Astrocyte of the cerebellum (primary cell): ENCODE results near the gene ARHGEF37.
A peak's percentile ranks its signal among the peaks of the same experiment; 100 is the strongest.

Experiments
- DNase-seq: peaks from one replicate; pipeline ENCODE4 v3.0.0-alpha.2; 2011; ENCODE audit warnings: low read depth
- H3K4me3 ChIP-seq: 2 replicates; pipeline ENCODE4 v1.5.1; 2011; ENCODE audit warnings: mild to moderate bottlenecking, low read depth, low read length, moderate library complexity
- CTCF ChIP-seq: IDR thresholded peaks from 2 replicates; pipeline ENCODE4 v1.5.1; 2012; ENCODE audit warnings: low read length, low read depth, moderate library complexity, mild to moderate bottlenecking; ENCODE audit errors: missing control alignments
- in situ Hi-C: cut with HindIII; loops from 2 replicates; pipeline ENCODE4 v1.10.0; 2017; ENCODE audit warnings: low sequenced_read_pairs

ARHGEF37 gene

GRCh38 chr5:149614034-149614907, 33.0 kb downstream of the ARHGEF37 start:
- TF ChIP-seq CTCF, result no peak
- in situ Hi-C loops, result no loop called here

GRCh38 chr5:149615976-149616375, 34.7 kb downstream of the ARHGEF37 start:
- in situ Hi-C loops, result no loop called here
- DNase-seq, result no peak
- no peak for TF ChIP-seq CTCF
- no peak overlapping the region for H3K4me3 ChIP-seq

More at GRCh38 chr5:149614034-149614907, 33.0 kb downstream of the ARHGEF37 start:
- DNase-seq, result no peak
- H3K4me3 ChIP-seq, result no peak overlapping the region

GRCh38 chr5:149616727-149617285, 35.5 kb downstream of the ARHGEF37 start:
- no peak for DNase-seq
- no peak overlapping the region for H3K4me3 ChIP-seq

GRCh38 chr5:149617760-149618306, 36.5 kb downstream of the ARHGEF37 start:
- no peak overlapping the region for H3K4me3 ChIP-seq
- no peak for TF ChIP-seq CTCF
- in situ Hi-C loops, result no loop called here
- DNase-seq, result no peak

More at GRCh38 chr5:149616727-149617285, 35.5 kb downstream of the ARHGEF37 start:
- in situ Hi-C loops, result no loop called here
- TF ChIP-seq CTCF, result no peak

GRCh38 chr5:149618581-149619248, 37.4 kb downstream of the ARHGEF37 start:
- peak; percentile 45 for DNase-seq
- TF ChIP-seq CTCF, result peak; percentile 76
- no peak overlapping the region for H3K4me3 ChIP-seq
- in situ Hi-C loops, result no loop called here

- no peak overlapping the region for H3K4me3 ChIP-seq
- no peak for DNase-seq
- in situ Hi-C loops, result loop anchor here (5.0 kb wide), 2 partner anchors 46 to 191 kb away; no protein-coding TSS in a partner anchor
- TF ChIP-seq CTCF, result no peak
Observed at GRCh38 chr5:149621415-149622098, 40.3 kb downstream of the ARHGEF37 start.
